ENCODE measurements around the gene XRCC2. TPM values are rescaled to one million over a fixed set of nuclear protein-coding genes. Genes with fewer than 3 reads are reported as not detected.
"Not testable (repeated sequence)": the region's sequence is repeated elsewhere in the genome, so short reads cannot be mapped to it uniquely, and the experiment has no call there.

Gene XRCC2
- total and polyA plus RNA-seq, 12 donors, result 0.12 to 4.1 (median 0.50) TPM

- intact Hi-C loops (cut with DNase I), result no loop called here
Measured at GRCh38 chr7:152710153-152710442, 34.2 kb upstream of the XRCC2 start.

GRCh38 chr7:152709287-152710152 is 33.6 kb upstream of the XRCC2 start:
- TF ChIP-seq, protein P1, sequence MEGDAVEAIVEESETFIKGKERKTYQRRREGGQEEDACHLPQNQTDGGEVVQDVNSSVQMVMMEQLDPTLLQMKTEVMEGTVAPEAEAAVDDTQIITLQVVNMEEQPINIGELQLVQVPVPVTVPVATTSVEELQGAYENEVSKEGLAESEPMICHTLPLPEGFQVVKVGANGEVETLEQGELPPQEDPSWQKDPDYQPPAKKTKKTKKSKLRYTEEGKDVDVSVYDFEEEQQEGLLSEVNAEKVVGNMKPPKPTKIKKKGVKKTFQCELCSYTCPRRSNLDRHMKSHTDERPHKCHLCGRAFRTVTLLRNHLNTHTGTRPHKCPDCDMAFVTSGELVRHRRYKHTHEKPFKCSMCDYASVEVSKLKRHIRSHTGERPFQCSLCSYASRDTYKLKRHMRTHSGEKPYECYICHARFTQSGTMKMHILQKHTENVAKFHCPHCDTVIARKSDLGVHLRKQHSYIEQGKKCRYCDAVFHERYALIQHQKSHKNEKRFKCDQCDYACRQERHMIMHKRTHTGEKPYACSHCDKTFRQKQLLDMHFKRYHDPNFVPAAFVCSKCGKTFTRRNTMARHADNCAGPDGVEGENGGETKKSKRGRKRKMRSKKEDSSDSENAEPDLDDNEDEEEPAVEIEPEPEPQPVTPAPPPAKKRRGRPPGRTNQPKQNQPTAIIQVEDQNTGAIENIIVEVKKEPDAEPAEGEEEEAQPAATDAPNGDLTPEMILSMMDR (IDR thresholded peaks at IDR 0.05), result no peak
- TF ChIP-seq POLR2A (IDR thresholded peaks at IDR 0.05), result no peak
- Histone ChIP-seq H3K36me3 (replicated peaks in 1 of 2) (no peaks in the 10 kb centered on the region), H3K27ac (no peak overlapping the region), H3K4me1 (replicated peaks in 1 of 2) (no peaks in the 10 kb centered on the region), H3K27me3 (no peaks in the 10 kb centered on the region), H3K4me3 (no peak overlapping the region), H3K9me3 (replicated peaks in 1 of 3) (no peaks in the 10 kb centered on the region)
- WGBS, 4 donors, result 63 to 75% (median 71%) methylated on average over 5 of the region's 5 CpGs
- DNase-seq, result no peak
- intact Hi-C loops (cut with DNase I), result loop anchor here (10.0 kb wide), 1 partner anchor 375 kb away; no protein-coding TSS in a partner anchor

More at GRCh38 chr7:152710153-152710442, 34.2 kb upstream of the XRCC2 start:
- H3K4me3 ChIP-seq, result no peak overlapping the region
- no peaks in the 10 kb centered on the region for H3K36me3 ChIP-seq (replicated peaks in 1 of 2)
- no peaks in the 10 kb centered on the region for H3K4me1 ChIP-seq (replicated peaks in 1 of 2)
- TF ChIP-seq, protein P1 (IDR thresholded peaks at IDR 0.05), result no peak
- TF ChIP-seq POLR2A (IDR thresholded peaks at IDR 0.05), result no peak
- no peak for DNase-seq
- WGBS, 4 donors, result 36 to 58% (median 43%) methylated on average over 2 of the region's 2 CpGs
- no peaks in the 10 kb centered on the region for H3K27me3 ChIP-seq
- H3K27ac ChIP-seq, result no peak overlapping the region
- no peaks in the 10 kb centered on the region for H3K9me3 ChIP-seq (replicated peaks in 1 of 3)

GRCh38 chr7:152704796-152705384 is 28.9 kb upstream of the XRCC2 start:
- no peak for TF ChIP-seq POLR2A (IDR thresholded peaks at IDR 0.05)
- H3K27me3 ChIP-seq, result no peaks in the 10 kb centered on the region
- no peaks in the 10 kb centered on the region for H3K9me3 ChIP-seq (replicated peaks in 1 of 3)
- DNase-seq, result no peak
- H3K27ac ChIP-seq, result no peak overlapping the region
- no peaks in the 10 kb centered on the region for H3K36me3 ChIP-seq (replicated peaks in 1 of 2)
- no peaks in the 10 kb centered on the region for H3K4me1 ChIP-seq (replicated peaks in 1 of 2)
- H3K4me3 ChIP-seq, result no peak overlapping the region
- intact Hi-C loops (cut with DNase I), result loop anchor here (10.0 kb wide), 1 partner anchor 370 kb away; no protein-coding TSS in a partner anchor
- WGBS, 4 donors, result 86 to 98% (median 93%) methylated on average over 1 of the region's 1 CpG

- Histone ChIP-seq H3K27ac (no peak overlapping the region), H3K4me3 (no peak overlapping the region), H3K36me3 (replicated peaks in 1 of 2) (no peaks in the 10 kb centered on the region), H3K9me3 (replicated peaks in 1 of 3) (no peaks in the 10 kb centered on the region), H3K4me1 (replicated peaks in 1 of 2) (no peaks in the 10 kb centered on the region), H3K27me3 (no peaks in the 10 kb centered on the region)
- no peak for TF ChIP-seq POLR2A (IDR thresholded peaks at IDR 0.05)
- TF ChIP-seq, protein P1 (IDR thresholded peaks at IDR 0.05), result no peak
- DNase-seq, result no peak
- intact Hi-C loops (cut with DNase I), result loop anchor here in 1 of 2 donors (10.0 kb wide), 1 partner anchor 244 kb away; no protein-coding TSS in a partner anchor
Measured at GRCh38 chr7:152699079-152699478, 23.1 kb upstream of the XRCC2 start.

GRCh38 chr7:152697268-152697974 is 21.5 kb upstream of the XRCC2 start:
- H3K27me3 ChIP-seq; DNase-seq; H3K27ac ChIP-seq; H3K9me3 ChIP-seq (replicated peaks in 1 of 3); H3K4me1 ChIP-seq (replicated peaks in 1 of 2); H3K4me3 ChIP-seq; H3K36me3 ChIP-seq (replicated peaks in 1 of 2): not testable (repeated sequence)
- intact Hi-C loops (cut with DNase I), result loop anchor here in 1 of 2 donors (10.0 kb wide), 1 partner anchor 243 kb away; no protein-coding TSS in a partner anchor
- WGBS, 4 donors, result 79 to 84% (median 83%) methylated on average over 8 to 12 of the region's 12 CpGs

GRCh38 chr7:152692196-152692595 is 16.3 kb upstream of the XRCC2 start:
- not testable (repeated sequence) for H3K9me3 ChIP-seq (replicated peaks in 1 of 3); H3K36me3 ChIP-seq (replicated peaks in 1 of 2); H3K27me3 ChIP-seq; H3K4me3 ChIP-seq; H3K4me1 ChIP-seq (replicated peaks in 1 of 2); H3K27ac ChIP-seq; DNase-seq
- intact Hi-C loops (cut with DNase I), result loop anchor here in 1 of 2 donors (10.0 kb wide), 1 partner anchor 237 kb away; no protein-coding TSS in a partner anchor
- 68 to 85% (median 83%) methylated on average over 2 of the region's 2 CpGs for WGBS, 4 donors
